ENCODE results near the gene ZBTB8B.
"Not testable (repeated sequence)": the region's sequence is repeated elsewhere in the genome, so short reads cannot be mapped to it uniquely, and the experiment has no call there.

Gene ZBTB8B

GRCh38 chr1:32447469-32448185, 17.2 kb upstream of the ZBTB8B start:
- peak overlapping the region; percentile 56 for H3K4me3 ChIP-seq (ENCODE audit: low read depth, low read length)
- peak; percentile 82 for DNase-seq (ENCODE audit: low read depth)

GRCh38 chr1:32448186-32448772, 16.6 kb upstream of the ZBTB8B start:
- TF ChIP-seq, protein P1, sequence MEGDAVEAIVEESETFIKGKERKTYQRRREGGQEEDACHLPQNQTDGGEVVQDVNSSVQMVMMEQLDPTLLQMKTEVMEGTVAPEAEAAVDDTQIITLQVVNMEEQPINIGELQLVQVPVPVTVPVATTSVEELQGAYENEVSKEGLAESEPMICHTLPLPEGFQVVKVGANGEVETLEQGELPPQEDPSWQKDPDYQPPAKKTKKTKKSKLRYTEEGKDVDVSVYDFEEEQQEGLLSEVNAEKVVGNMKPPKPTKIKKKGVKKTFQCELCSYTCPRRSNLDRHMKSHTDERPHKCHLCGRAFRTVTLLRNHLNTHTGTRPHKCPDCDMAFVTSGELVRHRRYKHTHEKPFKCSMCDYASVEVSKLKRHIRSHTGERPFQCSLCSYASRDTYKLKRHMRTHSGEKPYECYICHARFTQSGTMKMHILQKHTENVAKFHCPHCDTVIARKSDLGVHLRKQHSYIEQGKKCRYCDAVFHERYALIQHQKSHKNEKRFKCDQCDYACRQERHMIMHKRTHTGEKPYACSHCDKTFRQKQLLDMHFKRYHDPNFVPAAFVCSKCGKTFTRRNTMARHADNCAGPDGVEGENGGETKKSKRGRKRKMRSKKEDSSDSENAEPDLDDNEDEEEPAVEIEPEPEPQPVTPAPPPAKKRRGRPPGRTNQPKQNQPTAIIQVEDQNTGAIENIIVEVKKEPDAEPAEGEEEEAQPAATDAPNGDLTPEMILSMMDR (conservative IDR thresholded peaks at IDR 0.05; ENCODE audit: low read depth, low read length): peak; percentile 79
- H3K4me3 ChIP-seq (ENCODE audit: low read depth, low read length): peak overlapping the region; percentile 56
- peak; percentile 88 for DNase-seq (ENCODE audit: low read depth)

More at GRCh38 chr1:32447469-32448185, 17.2 kb upstream of the ZBTB8B start:
- TF ChIP-seq, protein P1 (conservative IDR thresholded peaks at IDR 0.05; ENCODE audit: low read depth, low read length): no peak

GRCh38 chr1:32448773-32449456, 16.0 kb upstream of the ZBTB8B start:
- peak; percentile 29 for DNase-seq (ENCODE audit: low read depth)

DNA sequence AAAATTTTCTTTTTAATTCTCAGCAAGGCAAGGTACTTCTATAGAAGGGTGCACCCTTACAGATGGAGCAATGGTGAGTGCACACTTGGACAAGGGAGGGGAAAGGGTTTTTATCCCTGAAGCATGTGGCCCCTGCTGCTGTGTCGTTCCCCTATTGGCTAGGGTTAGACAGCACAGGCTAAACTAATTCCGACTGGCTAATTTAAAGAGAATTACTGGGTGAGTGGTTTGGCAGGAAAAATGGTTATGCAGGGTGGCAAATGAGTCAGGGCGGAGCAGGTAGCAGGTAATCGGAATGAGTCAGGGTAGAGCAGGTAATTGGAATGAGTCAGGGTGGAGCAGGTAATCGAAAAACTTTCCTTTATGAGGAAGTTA, 15.4 kb upstream of the ZBTB8B start:
- not testable (repeated sequence) for H3K4me3 ChIP-seq (ENCODE audit: low read depth, low read length); DNase-seq (ENCODE audit: low read depth)

More at GRCh38 chr1:32448773-32449456, 16.0 kb upstream of the ZBTB8B start:
- TF ChIP-seq, protein P1 (conservative IDR thresholded peaks at IDR 0.05; ENCODE audit: low read depth, low read length): peak; percentile 12
- H3K4me3 ChIP-seq (ENCODE audit: low read depth, low read length): no peak overlapping the region

GRCh38 chr1:32454726-32455125, 10.1 kb upstream of the ZBTB8B start:
- TF ChIP-seq, protein P1 (conservative IDR thresholded peaks at IDR 0.05; ENCODE audit: low read depth, low read length): no peak
- no peak overlapping the region for H3K4me3 ChIP-seq (ENCODE audit: low read depth, low read length)
- peak; percentile 7 for DNase-seq (ENCODE audit: low read depth)

DNA sequence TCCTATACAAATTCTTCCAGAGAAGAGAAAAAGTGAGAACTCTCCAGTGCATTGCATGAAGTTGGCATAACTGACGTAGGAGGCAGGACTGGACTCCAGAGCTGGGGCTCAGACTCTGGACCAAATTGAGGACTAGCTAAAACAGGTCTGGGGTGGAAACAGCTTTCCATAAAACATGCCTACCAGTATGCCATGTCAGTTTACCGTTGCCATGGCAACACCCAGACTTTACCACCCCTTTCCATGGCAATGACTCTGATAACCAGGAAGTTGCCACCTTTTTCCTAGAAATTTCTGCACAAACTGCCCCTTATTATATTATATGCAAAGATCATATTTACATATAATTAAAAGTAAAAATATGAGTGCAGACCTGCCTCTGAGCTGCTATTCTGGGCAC, 8.9 kb upstream of the ZBTB8B start:
- no peak overlapping the region for H3K4me3 ChIP-seq (ENCODE audit: low read depth, low read length)
- no peak for DNase-seq (ENCODE audit: low read depth)
- TF ChIP-seq, protein P1 (conservative IDR thresholded peaks at IDR 0.05; ENCODE audit: low read depth, low read length): no peak

- H3K4me3 ChIP-seq (ENCODE audit: low read depth, low read length): not testable (repeated sequence)
Observed at GRCh38 chr1:32458798-32459197, 6.1 kb upstream of the ZBTB8B start.

GRCh38 chr1:32462977-32463376, 1.9 kb upstream of the ZBTB8B start:
- H3K4me3 ChIP-seq (ENCODE audit: low read depth, low read length); DNase-seq (ENCODE audit: low read depth): not testable (repeated sequence)

More at GRCh38 chr1:32458798-32459197, 6.1 kb upstream of the ZBTB8B start:
- peak; percentile 4 for DNase-seq (ENCODE audit: low read depth)

All from choroid plexus epithelial cell (primary cell).